Measurements from ENCODE around the gene C14orf93. TPM values are rescaled to one million over a fixed set of nuclear protein-coding genes. Genes with fewer than 3 reads are reported as not detected.

The C14orf93 gene
- total and polyA plus RNA-seq, 4 donors = 3.8 to 13.4 (median 9.8) TPM

GRCh38 chr14:22982477-22983245 is 27.3 kb downstream of the C14orf93 start, which contains the start of gene AJUBA:
TSS of gene AJUBA (minus strand) at chr14:22982551. CDS start at chr14:22982266, 285 bp downstream.
- H3K36me3 ChIP-seq (ENCODE audit: control insufficient read depth, insufficient read depth, low read length) = peaks cover 10% of the 10 kb centered on the region
- peak within 1 kb of the TSS; percentile 94 for H3K27ac ChIP-seq (ENCODE audit: low read depth, low read length)
- peaks cover 24% of the 10 kb centered on the region for H3K27me3 ChIP-seq (ENCODE audit: control insufficient read depth, insufficient read depth, low read length)
- H3K4me1 ChIP-seq (ENCODE audit: control insufficient read depth, insufficient read depth, low read length) = peaks cover 43% of the 10 kb centered on the region
- peak within 1 kb of the TSS; percentile 90 for H3K4me3 ChIP-seq (ENCODE audit: low read depth, low read length)
- H3K9me3 ChIP-seq (ENCODE audit: control insufficient read depth, insufficient read depth, low read length) = no peaks in the 10 kb centered on the region
- peak in 5 of 6 donors; percentile 76 to 96 (median 84) for DNase-seq (ENCODE audit: low read depth in 4 of 6, low spot score in 6 of 6)
- WGBS (ENCODE audit: insufficient coverage) = under 1% methylated on average over 48 of the region's 48 CpGs

- H3K27me3 ChIP-seq (ENCODE audit: control insufficient read depth, insufficient read depth, low read length) = peaks cover 24% of the 10 kb centered on the region
- H3K36me3 ChIP-seq (ENCODE audit: control insufficient read depth, insufficient read depth, low read length) = peaks cover 4% of the 10 kb centered on the region
- no peaks in the 10 kb centered on the region for H3K9me3 ChIP-seq (ENCODE audit: control insufficient read depth, insufficient read depth, low read length)
- no peak for DNase-seq (ENCODE audit: low read depth in 4 of 6, low spot score in 6 of 6)
- whole genome bisulfite sequencing (ENCODE audit: insufficient coverage) = under 1% methylated on average over 51 of the region's 51 CpGs
- H3K27ac ChIP-seq (ENCODE audit: low read depth, low read length) = peak overlapping the region; percentile 94
- H3K4me1 ChIP-seq (ENCODE audit: control insufficient read depth, insufficient read depth, low read length) = peaks cover 45% of the 10 kb centered on the region
- peak overlapping the region; percentile 90 for H3K4me3 ChIP-seq (ENCODE audit: low read depth, low read length)
These were observed 28.0 kb downstream of the C14orf93 start for GRCh38 chr14:22981876-22982476.

- peak in 1 of 6 donors; percentile 35 for DNase-seq (ENCODE audit: low read depth in 4 of 6, low spot score in 6 of 6)
- Histone ChIP-seq H3K4me1 (ENCODE audit: control insufficient read depth, insufficient read depth, low read length) (peaks cover 48% of the 10 kb centered on the region), H3K4me3 (ENCODE audit: low read depth, low read length) (peak overlapping the region; percentile 90), H3K27ac (ENCODE audit: low read depth, low read length) (peak overlapping the region; percentile 94), H3K27me3 (ENCODE audit: control insufficient read depth, insufficient read depth, low read length) (peaks cover 24% of the 10 kb centered on the region), H3K36me3 (ENCODE audit: control insufficient read depth, insufficient read depth, low read length) (peaks cover 4% of the 10 kb centered on the region), H3K9me3 (ENCODE audit: control insufficient read depth, insufficient read depth, low read length) (no peaks in the 10 kb centered on the region)
- WGBS (ENCODE audit: insufficient coverage) = under 1% methylated on average over 76 of the region's 76 CpGs
These were observed 28.7 kb downstream of the C14orf93 start for GRCh38 chr14:22981090-22981875.

GRCh38 chr14:22980672-22981089 is 29.3 kb downstream of the C14orf93 start:
- 1% methylated on average over 15 of the region's 41 CpGs for WGBS (ENCODE audit: insufficient coverage)
- Histone ChIP-seq H3K36me3 (ENCODE audit: control insufficient read depth, insufficient read depth, low read length) (peaks cover 4% of the 10 kb centered on the region), H3K4me3 (ENCODE audit: low read depth, low read length) (peak overlapping the region; percentile 90), H3K27ac (ENCODE audit: low read depth, low read length) (peak overlapping the region; percentile 64), H3K4me1 (ENCODE audit: control insufficient read depth, insufficient read depth, low read length) (peaks cover 48% of the 10 kb centered on the region), H3K27me3 (ENCODE audit: control insufficient read depth, insufficient read depth, low read length) (peaks cover 24% of the 10 kb centered on the region), H3K9me3 (ENCODE audit: control insufficient read depth, insufficient read depth, low read length) (no peaks in the 10 kb centered on the region)
- peak in 1 of 6 donors; percentile 44 for DNase-seq (ENCODE audit: low read depth in 4 of 6, low spot score in 6 of 6)

- Histone ChIP-seq H3K36me3 (ENCODE audit: control insufficient read depth, insufficient read depth, low read length) (peaks cover 4% of the 10 kb centered on the region), H3K27me3 (ENCODE audit: control insufficient read depth, insufficient read depth, low read length) (peaks cover 24% of the 10 kb centered on the region), H3K27ac (ENCODE audit: low read depth, low read length) (peak overlapping the region; percentile 64), H3K9me3 (ENCODE audit: control insufficient read depth, insufficient read depth, low read length) (no peaks in the 10 kb centered on the region), H3K4me3 (ENCODE audit: low read depth, low read length) (peak overlapping the region; percentile 32), H3K4me1 (ENCODE audit: control insufficient read depth, insufficient read depth, low read length) (peaks cover 48% of the 10 kb centered on the region)
- WGBS (ENCODE audit: insufficient coverage) = 43% methylated on average over 1 of the region's 8 CpGs
- DNase-seq (ENCODE audit: low read depth in 4 of 6, low spot score in 6 of 6) = no peak
These were observed 30.1 kb downstream of the C14orf93 start for GRCh38 chr14:22979748-22980392.

- WGBS (ENCODE audit: insufficient coverage) = 43% methylated on average over 3 of the region's 5 CpGs
- DNase-seq (ENCODE audit: low read depth in 4 of 6, low spot score in 6 of 6) = no peak
- Histone ChIP-seq H3K27ac (ENCODE audit: low read depth, low read length) (peak overlapping the region; percentile 15), H3K4me3 (ENCODE audit: low read depth, low read length) (no peak overlapping the region), H3K36me3 (ENCODE audit: control insufficient read depth, insufficient read depth, low read length) (peaks cover 4% of the 10 kb centered on the region), H3K4me1 (ENCODE audit: control insufficient read depth, insufficient read depth, low read length) (peaks cover 48% of the 10 kb centered on the region), H3K27me3 (ENCODE audit: control insufficient read depth, insufficient read depth, low read length) (peaks cover 24% of the 10 kb centered on the region), H3K9me3 (ENCODE audit: control insufficient read depth, insufficient read depth, low read length) (no peaks in the 10 kb centered on the region)
These were observed 30.8 kb downstream of the C14orf93 start for GRCh38 chr14:22978981-22979671.

GRCh38 chr14:22978487-22978837 is 31.5 kb downstream of the C14orf93 start:
- H3K4me3 ChIP-seq (ENCODE audit: low read depth, low read length) = no peak overlapping the region
- DNase-seq (ENCODE audit: low read depth in 4 of 6, low spot score in 6 of 6) = no peak
- no peaks in the 10 kb centered on the region for H3K9me3 ChIP-seq (ENCODE audit: control insufficient read depth, insufficient read depth, low read length)
- peak overlapping the region; percentile 45 for H3K27ac ChIP-seq (ENCODE audit: low read depth, low read length)
- 83% methylated on average over 2 of the region's 3 CpGs for WGBS (ENCODE audit: insufficient coverage)
- H3K4me1 ChIP-seq (ENCODE audit: control insufficient read depth, insufficient read depth, low read length) = peaks cover 48% of the 10 kb centered on the region
- peaks cover 4% of the 10 kb centered on the region for H3K36me3 ChIP-seq (ENCODE audit: control insufficient read depth, insufficient read depth, low read length)
- peaks cover 24% of the 10 kb centered on the region for H3K27me3 ChIP-seq (ENCODE audit: control insufficient read depth, insufficient read depth, low read length)

- WGBS (ENCODE audit: insufficient coverage) = 43% methylated on average over 5 of the region's 8 CpGs
- Histone ChIP-seq H3K4me3 (ENCODE audit: low read depth, low read length) (no peak overlapping the region), H3K4me1 (ENCODE audit: control insufficient read depth, insufficient read depth, low read length) (peaks cover 45% of the 10 kb centered on the region), H3K36me3 (ENCODE audit: control insufficient read depth, insufficient read depth, low read length) (peaks cover 7% of the 10 kb centered on the region), H3K27ac (ENCODE audit: low read depth, low read length) (peak overlapping the region; percentile 45), H3K9me3 (ENCODE audit: control insufficient read depth, insufficient read depth, low read length) (no peaks in the 10 kb centered on the region), H3K27me3 (ENCODE audit: control insufficient read depth, insufficient read depth, low read length) (peaks cover 24% of the 10 kb centered on the region)
- peak in 1 of 6 donors; percentile 62 for DNase-seq (ENCODE audit: low read depth in 4 of 6, low spot score in 6 of 6)
These were observed 32.1 kb downstream of the C14orf93 start for GRCh38 chr14:22977684-22978486.

Data from spinal cord (tissue), 10 donors.